Hepatocyte (in vitro differentiated cells): ENCODE data around the gene CDC42BPG.
"Not testable (repeated sequence)": the region's sequence is repeated elsewhere in the genome, so short reads cannot be mapped to it uniquely, and the experiment has no call there.

Experiments
- CTCF ChIP-seq: fragments of 200-600 bp; sonication (generic); IDR thresholded peaks from 2 replicates; pipeline ENCODE4 v1.5.1; 2016; ENCODE audit warnings: antibody characterized with exemption, mild to moderate bottlenecking; ENCODE audit not compliant: poor library complexity
- EZH2 ChIP-seq: fragments of 200-600 bp; sonication (generic); IDR thresholded peaks from 2 replicates; pipeline ENCODE4 v1.6.1; 2016; ENCODE audit warnings: antibody characterized with exemption, mild to moderate bottlenecking, borderline replicate concordance

GRCh38 chr11:64815433-64815832 is 29.0 kb downstream of the CDC42BPG start:
- TF ChIP-seq CTCF, EZH2: not testable (repeated sequence)
